Measurements from ENCODE around the gene NDFIP2.
A peak's percentile ranks its signal among the peaks of the same experiment; 100 is the strongest.
"Not testable (repeated sequence)": the region's sequence is repeated elsewhere in the genome, so short reads cannot be mapped to it uniquely, and the experiment has no call there.

Gene NDFIP2

DNA sequence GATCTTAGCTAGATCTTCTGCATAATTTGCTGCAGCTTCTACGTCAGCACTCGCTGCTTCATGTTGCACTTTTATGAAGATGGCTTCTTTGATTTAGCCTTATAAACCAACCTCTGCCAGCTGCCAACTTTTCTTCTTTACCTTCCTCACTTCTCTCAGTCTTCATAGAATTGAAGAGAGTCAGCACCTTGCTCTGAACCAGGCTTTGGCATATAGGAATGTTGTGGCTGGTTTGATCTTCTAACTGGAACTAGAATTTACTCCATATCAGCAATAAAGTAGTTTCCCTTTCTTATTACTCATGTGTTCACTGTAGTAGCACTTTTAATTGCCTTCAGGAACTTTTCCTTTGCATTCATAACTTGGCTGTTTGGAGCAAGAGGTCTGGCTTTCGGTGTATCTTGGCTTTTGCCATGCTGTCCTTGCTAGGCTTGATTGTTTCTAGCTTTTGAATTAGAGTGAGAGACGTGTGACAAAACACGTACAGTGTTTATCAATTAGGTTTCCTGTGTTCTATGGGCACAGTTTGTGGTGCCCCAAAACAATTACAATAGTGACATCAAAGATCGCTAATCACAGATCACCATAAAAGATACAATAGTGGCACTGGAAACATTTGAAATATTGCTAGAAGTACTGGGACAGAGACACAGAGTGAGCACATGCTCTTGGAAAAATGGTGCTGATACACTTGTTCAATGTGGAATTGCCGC lies 50.7 kb downstream of the NDFIP2 start:
- FAIRE-seq = no peak

DNA sequence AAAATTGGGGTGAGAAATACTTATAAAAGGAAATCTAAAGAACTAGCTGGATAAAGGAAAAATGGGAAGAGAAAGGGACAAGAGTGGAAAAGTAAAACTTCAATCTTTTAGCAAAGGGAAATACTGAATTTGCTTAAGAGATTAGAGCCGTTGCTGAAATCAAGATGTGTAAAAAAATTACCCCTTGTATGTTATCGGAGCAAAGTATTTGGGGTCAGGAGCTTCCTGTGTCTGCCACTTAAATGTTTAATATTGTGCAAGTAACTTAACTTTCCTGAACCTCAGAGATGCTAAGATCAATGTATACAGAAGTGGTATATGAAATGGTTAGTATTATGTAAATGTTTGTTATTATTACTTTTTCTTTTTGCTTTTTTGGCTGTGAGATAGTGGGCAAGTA lies 51.6 kb downstream of the NDFIP2 start:
- DNase-seq (ENCODE audit: low spot score) (no peak), FAIRE-seq (no peak)

More for the DNA sequence above, 50.7 kb downstream of the NDFIP2 start:
- no peak for DNase-seq (ENCODE audit: low spot score)

DNA sequence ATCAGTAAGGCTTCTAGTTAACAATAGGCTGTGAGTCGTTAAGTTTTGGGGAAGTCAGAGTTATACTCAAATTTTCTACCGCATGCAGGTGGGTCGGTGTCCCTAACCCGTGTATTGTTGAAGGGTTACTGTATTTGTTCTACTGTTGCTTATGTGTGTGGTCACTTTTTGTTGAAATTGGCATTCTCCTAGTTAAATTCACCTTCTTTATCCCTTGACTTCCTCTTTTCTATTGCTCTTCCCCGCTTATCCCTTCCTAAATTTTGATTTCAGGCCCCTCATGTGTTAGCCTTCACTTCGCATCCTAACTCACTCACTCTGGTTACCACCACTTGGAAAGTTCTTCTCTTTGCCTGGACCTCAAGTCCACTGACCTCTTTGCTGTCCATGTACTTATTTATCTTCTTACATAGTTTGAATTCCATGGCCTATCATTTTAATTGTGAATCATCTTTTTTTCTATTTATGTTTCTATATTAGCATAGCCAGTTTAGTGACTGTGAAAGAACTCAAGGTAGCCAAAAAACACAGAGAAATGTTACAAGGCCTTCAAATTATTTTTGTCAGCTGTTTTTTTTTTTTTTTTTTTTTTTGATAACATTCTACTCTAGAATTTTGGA lies 52.9 kb downstream of the NDFIP2 start:
- DNase-seq (ENCODE audit: low spot score) (no peak), FAIRE-seq (no peak)

DNA sequence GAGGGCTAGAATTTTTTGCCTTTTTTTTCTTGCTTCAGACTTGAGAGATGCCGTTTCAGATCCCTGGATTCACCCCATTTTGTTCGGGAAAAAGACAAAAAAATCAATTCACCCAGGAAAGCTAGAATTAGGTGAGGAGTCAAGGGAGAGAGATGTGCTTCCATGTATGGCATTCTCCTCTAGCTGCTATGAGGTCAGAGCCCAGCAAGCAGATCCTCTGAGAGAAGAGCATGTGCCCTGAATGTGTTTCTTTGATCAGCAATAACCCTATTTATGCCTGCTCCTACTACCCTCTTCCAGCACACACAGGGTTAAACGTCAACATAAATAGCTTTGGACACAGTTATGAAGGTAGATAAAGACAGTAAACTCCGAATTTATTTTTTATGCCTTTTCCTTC lies 53.6 kb downstream of the NDFIP2 start:
- FAIRE-seq = no peak
- DNase-seq (ENCODE audit: low spot score) = no peak

DNA sequence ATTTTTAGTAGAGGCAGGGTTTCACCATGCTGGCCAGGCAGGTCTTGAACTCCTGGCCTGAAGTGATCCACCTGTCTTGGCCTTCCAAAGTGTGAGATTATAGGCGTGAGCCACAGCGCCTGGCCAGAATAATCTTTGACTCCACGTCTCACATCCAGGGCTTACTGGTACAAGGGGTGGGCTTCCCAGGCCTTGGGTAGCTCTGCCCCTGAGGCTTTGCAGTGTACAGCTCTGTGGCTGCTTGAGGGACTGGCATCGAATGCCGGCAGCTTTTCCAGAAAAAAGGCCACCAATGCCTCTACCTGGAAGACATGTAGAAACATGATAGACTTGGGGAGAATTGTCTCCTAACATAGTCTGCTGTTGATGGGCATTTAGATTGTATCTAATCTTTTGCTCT lies 57.8 kb downstream of the NDFIP2 start:
- FAIRE-seq = no peak
- no peak for DNase-seq (ENCODE audit: low spot score)

DNA sequence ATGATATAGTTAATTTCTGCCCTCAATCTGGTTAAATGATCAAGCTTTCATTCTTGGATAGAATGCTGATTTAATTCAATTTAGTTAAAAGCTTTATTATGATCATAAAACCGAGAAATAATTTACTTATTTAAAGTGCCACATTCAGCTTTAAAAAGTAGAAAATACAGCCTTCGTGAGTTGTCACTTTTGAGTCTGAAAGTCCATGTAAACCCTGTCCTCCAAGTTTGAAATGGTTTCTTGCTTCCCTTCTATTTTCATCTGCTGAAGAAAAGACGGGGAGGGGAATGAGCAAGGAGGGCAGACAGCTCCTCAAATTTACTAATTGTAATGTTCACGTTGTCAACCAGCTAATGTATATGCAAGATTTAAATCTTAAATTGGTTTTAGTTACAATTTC lies 59.5 kb downstream of the NDFIP2 start:
- DNase-seq (ENCODE audit: low spot score) (no peak), FAIRE-seq (no peak)

DNA sequence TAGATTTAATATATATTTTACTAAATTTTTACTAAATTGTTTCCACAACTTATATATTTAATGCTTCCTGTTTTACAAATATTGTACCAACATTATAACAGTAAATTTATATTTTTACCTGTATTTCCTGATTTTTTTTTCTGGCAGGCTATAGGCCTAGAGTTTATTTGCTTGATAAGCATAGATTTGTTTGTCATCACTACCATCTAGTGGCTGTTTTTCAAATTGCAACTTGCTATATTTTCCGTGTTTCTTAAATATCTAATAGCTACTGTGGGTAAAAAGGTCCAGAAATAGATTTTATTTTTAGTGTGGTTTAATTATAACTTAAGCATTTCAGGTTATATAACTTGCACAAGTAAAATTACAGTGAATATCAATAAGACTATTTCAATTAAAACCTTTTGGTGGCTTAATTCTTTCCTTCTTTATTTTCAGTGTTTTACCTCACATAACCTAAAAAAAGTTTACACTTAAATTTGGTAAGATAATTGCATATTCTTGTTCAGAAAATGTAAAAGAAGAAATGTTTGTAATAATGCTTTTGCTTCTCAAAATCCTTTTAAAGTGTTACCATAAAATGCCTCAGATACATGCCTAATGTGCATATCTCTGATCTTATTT lies 60.6 kb downstream of the NDFIP2 start:
- DNase-seq (ENCODE audit: low spot score) (peak; percentile 45), FAIRE-seq (peak; percentile 88)

DNA sequence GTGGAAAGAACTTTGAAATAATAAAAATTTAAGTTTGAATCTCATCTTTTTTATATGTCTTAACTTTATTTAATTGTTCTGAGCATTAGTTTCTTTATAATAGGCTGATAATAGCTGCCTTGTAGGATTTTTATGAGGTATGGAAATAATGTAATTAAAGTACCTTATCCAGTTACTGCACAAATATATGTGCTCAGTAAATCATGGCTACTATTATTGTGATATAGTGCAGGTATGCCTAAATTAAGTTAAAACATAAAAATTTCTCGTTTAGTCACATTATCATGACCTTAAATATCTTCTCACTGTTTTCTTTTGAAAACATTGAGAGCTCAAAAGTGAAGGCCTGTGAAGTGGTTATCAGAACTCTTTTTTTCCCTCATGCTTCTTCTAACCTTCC lies 62.9 kb downstream of the NDFIP2 start:
- FAIRE-seq (no peak), DNase-seq (ENCODE audit: low spot score) (no peak)

DNA sequence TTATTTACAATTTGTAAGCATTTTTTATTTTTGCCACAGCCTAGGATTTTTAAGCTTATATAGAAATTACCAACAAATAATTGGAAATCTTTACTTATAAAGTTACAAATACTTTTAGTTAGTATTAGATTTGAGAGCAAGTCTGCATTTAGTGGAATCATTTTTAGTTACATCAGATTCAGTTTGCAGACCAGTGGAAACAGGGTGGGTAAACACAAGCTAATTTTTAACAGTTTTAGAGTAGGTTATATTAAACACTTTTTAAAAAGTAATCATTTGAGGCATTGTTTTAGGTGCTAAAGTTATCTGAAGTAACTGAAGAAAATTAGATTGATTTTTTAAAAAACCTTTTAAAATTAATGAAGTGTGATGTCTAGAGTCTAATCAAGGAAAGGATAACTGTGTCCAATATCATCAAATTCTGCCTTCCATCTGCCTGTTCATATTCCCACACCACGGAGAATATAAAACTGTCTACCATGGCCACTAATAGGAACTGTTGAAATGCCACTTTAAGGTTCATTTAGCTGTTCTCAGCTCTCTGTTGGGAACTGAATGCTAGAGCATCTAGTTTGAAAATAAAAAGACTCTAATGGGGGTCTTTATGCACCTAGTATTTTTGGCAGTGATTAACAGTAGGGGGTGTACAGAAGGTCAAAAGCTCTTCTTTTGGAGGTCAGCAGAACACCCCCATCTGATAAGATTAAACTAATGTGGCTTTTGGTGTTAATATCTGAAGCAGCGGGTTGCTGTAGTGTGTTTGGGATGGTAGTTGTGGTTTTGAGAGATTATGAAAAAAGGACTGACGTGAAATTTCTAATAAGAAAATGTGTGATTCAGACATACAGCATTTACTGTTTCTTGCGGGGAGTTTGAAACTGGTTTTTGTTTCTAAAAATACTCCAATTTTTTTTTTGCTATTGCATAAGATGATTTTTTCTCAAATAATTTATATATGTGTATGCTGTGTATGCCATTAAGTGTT lies 66.5 kb downstream of the NDFIP2 start:
- DNase-seq (ENCODE audit: low spot score) (no peak), FAIRE-seq (no peak)

DNA sequence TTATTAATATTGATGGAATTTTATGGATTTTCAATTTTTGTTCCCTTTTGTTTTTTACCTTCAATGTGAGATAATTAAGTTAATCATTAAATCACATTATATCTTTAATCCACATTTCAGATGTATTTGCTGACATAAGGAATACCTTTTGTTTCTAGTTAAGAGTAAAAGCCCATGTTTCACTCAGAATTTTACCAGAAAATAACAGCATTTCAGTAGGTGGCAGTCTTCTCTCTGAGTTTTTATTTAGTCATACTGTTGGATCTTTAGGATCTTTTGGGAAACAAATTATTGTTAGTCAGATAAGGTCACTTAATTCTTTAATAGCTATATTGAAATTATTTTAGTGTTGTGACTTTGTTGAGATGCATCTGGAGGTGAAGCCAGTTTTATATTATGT lies 67.9 kb downstream of the NDFIP2 start:
- DNase-seq (ENCODE audit: low spot score) (no peak), FAIRE-seq (no peak)

DNA sequence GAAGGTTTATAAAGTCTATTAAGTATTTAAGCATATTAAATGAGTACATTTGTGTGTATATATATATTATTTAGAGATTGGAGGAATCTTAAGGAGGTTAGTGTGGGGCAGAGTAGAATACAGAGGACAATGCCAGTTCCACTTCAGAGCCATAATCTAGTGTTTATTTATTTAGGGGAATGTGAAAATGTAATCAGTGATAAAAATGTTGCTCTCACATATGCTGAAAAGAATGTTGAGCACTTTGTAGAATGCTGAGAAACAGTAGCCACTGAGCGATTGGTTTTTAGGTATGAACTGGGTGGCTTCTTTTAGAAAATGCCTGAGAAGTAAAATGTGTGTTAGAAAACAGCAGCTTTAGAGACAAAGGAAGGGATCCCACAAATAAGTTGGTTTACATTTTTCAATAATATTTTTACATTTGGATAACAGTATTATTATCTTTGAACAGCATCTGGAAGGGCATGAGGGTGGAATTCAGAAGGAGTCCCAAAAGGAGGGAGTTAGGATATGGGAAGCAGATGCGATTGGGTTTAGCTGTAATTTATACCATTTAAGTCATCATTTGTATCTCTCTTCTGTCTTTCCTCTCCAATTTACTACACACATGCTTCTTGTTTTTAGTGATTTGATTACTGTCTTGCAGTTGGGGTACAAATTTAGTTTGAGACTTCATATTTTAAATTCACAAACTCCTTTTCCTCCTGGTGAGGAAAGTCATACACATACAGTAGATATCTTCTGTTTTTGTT lies 68.6 kb downstream of the NDFIP2 start:
- DNase-seq (ENCODE audit: low spot score) = no peak

DNA sequence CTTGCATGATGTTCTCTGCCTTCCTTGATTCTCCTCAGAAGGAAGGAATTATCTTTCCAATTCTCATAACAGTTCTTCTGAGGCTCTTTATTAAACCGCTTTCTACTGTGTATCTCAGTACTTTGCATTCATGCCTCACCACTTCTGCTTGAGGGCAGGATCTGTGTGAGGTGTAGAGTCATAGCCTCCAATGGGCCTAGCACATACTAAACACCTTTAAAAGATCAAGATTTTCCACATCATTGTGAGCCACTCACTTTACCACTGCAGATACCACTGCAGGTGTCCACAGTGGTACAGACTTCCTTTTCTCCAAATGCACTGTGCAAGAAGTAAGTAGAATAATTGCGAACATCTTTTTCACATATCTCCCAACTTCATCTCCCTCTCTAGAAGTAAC lies 76.7 kb downstream of the NDFIP2 start:
- DNase-seq (ENCODE audit: low spot score) (no peak), FAIRE-seq (no peak)

More for the DNA sequence above, 68.6 kb downstream of the NDFIP2 start:
- FAIRE-seq = no peak

DNA sequence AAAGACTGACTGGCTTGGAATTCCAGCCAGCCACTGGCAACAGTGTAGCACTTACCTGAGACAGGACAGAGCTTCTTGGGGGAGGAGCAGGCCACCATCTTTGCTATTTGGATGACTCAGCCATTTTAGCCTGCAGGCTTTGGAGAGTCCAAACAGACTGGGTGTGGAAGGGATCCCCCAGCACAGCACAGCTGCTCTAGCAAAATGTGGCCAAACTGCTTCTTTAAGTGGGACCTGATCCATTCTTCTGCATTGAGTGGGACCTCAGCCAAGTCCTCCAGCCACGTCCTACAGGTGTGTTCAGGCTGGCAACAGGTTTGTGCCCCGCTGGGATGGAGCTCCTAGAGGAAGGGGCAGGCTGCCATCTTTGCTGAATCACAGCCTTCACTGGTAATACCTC lies 80.0 kb downstream of the NDFIP2 start:
- FAIRE-seq = no peak
- no peak for DNase-seq (ENCODE audit: low spot score)

DNA sequence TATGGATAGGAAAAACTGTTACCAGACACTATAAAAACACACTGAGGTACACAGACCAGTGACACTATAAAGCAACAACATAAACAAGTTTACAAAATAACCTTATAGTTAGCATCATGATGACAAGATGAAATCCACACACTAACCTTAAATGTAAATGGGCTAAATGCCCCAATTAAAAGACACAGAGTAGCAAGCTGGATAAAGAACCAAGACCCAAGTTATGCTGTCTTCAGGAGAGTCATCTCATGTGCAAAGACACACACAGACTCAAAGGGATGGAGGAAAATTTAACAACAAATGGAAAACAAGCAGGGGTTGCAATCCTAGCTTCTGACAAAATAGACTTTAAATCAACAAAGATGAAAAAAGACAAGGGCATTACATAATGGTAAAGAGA lies 81.6 kb downstream of the NDFIP2 start:
- DNase-seq (ENCODE audit: low spot score) = no peak
- no peak for FAIRE-seq

DNA sequence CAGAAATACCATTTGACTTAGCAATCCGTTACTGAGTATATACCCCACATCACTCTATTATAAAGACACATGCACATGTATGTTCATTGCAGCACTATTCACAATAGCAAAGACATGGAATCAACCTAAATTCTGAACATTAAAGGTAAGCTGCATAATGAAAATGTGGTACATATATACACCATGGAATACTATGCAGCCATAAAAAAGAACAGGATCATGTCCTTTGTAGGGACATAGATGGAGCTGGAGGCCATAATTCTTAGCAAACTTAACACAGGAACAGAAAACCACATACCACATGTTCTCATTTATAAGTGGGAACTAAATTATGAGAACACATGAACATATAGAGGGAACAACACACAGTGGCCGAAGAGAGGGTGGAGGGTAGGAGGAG lies 85.2 kb downstream of the NDFIP2 start:
- DNase-seq (ENCODE audit: low spot score) (no peak), FAIRE-seq (no peak)

DNA sequence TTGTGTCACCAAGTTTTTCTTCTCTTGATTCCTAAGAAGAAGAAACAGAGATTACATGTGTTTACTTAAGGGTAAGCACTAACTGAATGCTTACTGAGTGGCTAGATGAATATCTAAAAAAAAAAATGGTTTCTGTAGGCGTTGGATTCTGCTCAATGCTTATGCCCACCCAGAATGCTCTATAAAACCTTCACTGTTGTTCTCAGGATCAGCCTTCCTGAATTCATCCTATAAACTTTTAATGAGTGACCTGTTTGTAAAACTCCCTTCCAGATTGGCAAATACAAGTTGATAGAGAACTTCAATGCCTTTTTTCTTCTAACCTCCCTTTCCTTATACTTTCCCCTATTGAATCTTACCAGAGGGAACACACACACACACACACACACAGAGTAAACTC lies 90.2 kb downstream of the NDFIP2 start:
- FAIRE-seq = no peak
- DNase-seq (ENCODE audit: low spot score) = no peak

DNA sequence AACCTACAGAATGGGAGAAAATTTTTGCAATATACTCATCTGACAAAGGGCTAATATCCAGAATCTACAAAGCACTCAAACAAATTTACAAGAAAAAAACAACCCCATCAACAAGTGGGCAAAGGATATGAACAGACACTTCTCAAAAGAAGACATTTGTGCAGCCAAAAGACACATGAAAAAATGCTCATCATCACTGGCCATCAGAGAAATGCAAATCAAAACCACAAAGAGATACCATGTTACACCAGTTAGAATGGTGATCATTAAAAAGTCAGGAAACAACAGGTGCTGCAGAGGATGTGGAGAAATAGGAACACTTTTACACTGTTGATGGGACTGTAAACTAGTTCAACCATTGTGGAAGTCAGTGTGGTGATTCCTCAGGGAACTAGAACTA lies 92.9 kb downstream of the NDFIP2 start:
- FAIRE-seq = not testable (repeated sequence)

DNA sequence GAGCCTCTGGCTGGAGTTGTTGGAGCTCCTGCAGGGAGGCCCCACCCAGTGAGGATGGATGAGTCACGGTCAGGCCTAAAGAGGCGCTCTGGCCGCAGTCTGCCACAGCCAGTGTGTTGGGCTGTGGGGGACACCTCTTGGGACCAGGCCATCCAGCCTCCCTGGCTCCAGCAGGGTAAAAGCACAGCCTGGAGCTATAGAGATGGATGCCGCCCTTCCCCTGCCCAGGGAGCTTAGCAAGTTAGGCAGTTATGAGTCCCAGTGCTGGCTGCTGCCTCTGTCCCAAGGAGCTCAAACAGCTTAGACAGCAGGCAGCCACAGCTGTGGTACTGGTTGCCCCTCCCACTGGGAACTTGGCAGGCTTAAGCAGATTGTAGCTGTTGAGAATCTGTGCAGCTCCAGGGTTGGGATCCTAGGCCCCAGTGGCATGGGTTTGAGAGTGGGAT lies 100.9 kb downstream of the NDFIP2 start:
- no peak for FAIRE-seq

More for the DNA sequence above, 92.9 kb downstream of the NDFIP2 start:
- DNase-seq (ENCODE audit: low spot score) = not testable (repeated sequence)

DNA sequence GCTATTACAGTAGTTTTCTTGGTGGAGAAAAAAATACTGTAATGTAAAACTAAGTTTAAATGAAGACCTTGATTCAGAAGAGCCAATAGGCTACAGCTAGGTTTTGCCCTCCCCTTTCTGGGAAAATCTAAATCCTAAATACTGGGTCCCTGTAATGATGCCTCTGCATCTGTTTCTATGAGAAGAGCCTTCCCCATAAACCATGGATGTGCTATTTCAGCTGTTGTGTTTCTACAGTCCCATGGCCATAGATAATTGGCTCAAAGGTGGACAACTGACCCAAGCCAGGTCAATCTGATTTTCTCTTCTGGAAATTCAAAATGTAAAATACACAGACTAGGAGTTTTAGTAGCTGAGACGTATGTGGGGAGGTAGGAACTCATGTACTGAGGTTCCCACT lies 101.9 kb downstream of the NDFIP2 start:
- no peak for FAIRE-seq
- no peak for DNase-seq (ENCODE audit: low spot score)

More for the DNA sequence above, 100.9 kb downstream of the NDFIP2 start:
- DNase-seq (ENCODE audit: low spot score) = no peak

DNA sequence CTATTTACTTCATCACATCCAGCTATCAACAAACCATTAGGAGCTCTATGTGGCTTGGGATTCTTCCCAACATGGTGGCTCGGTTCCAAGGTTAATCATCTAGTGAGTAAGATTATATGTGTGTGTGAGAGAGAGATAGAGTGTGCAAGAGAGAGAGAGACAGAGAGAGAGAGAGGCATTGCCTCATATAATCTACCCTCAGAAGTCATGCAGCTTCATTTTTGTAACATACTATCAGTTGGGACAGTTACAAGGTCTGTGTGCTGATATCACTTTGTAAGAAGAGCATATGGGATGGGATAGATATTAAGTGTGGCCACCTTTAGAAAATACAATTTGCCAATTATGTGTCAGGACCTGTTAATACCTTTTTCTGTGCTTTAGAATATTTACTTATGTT lies 104.1 kb downstream of the NDFIP2 start:
- FAIRE-seq = no peak
- DNase-seq (ENCODE audit: low spot score) = no peak
